HCT116 (cell line): ENCODE data around the gene TMEM38A. TPM values are rescaled to one million over a fixed set of nuclear protein-coding genes. Genes with fewer than 3 reads are reported as not detected.

Experiments used
- ATAC-seq: fragments of 200-7000 bp; cut with Tn5 transposase; 2 replicates; pipeline ENCODE4 v1.9.1; 2020; ENCODE audit warnings: mild to moderate bottlenecking, moderate library complexity
- BruUV-seq: library from RNA; stranded (reverse); fragments of 400-500 nt; replicated peaks from 2 replicates; lab custom pipeline; 2021; lab: Mats Ljungman, UMichigan
- CTCF ChIA-PET: fragments of 300-600 bp; sonication (Branson Sonifier 250); formaldehyde crosslinking; loops from one replicate; lab custom pipeline; 2021; ENCODE audit warnings: antibody characterized with exemption; lab: Charles Lee
- POLR2A ChIA-PET: fragments of 300-600, 350-600 bp; sonication (Branson Sonifier 250); formaldehyde crosslinking; loops from one replicate; lab custom pipeline; 2021; ENCODE audit warnings: antibody characterized with exemption; lab: Charles Lee
- RAD21 ChIA-PET, 2 experiments: fragments of 300-600 bp; sonication (Branson Sonifier 250); formaldehyde crosslinking; loops; one replicate each; lab custom pipeline; 2023; ENCODE audit warnings: low total read pairs in 2 of 2; ENCODE audit not compliant: uncharacterized antibody in 2 of 2, unreplicated experiment in 2 of 2, low non-redundant PET in 1 of 2; lab: Charles Lee
- DNase-seq: peaks from one replicate; pipeline ENCODE4 v3.0.0-alpha.2; 2010; ENCODE audit warnings: low read depth, low spot score
- H2AFZ ChIP-seq: fragments of 200-600 bp; shearing (Covaris generic), sonication (generic); 2 replicates; pipeline ENCODE4 v1.6.1; 2017; ENCODE audit warnings: low read depth, mixed run types, mixed read lengths, antibody characterized with exemption, low read length; ENCODE audit not compliant: poor library complexity, severe bottlenecking
- H3K27ac ChIP-seq: 2 replicates; pipeline ENCODE4 v1.5.1; 2012; ENCODE audit warnings: low read depth, low read length
- H3K27me3 ChIP-seq: fragments of 200-600 bp; sonication (generic); 2 replicates; pipeline ENCODE4 v1.6.1; 2016; ENCODE audit warnings: mixed run types, low read length, mixed read lengths; ENCODE audit not compliant: insufficient read depth
- H3K36me3 ChIP-seq, 2 experiments: fragments of 200-500 bp in 1 of 2; fragments of 200-600 bp in 1 of 2; sonication (Bioruptor generic) in 1 of 2; sonication (generic) in 1 of 2; 2 replicates each; pipeline versions ENCODE4 v1.5.1 to v1.6.1; 2014 to 2016; ENCODE audit warnings: low read length in 2 of 2, inconsistent platforms in 1 of 2, mixed read lengths in 1 of 2, mixed run types in 1 of 2; ENCODE audit not compliant: insufficient read depth in 2 of 2, control insufficient read depth in 1 of 2
- H3K4me1 ChIP-seq, 2 experiments: fragments of 200-600 bp in 1 of 2; sonication (generic) in 1 of 2; 2 replicates each; pipeline versions ENCODE4 v1.5.1 to v1.6.1; 2012 to 2017; ENCODE audit warnings: low read length in 2 of 2, inconsistent platforms in 1 of 2, mild to moderate bottlenecking in 1 of 2, mixed read lengths in 1 of 2, mixed run types in 1 of 2, moderate library complexity in 1 of 2; ENCODE audit not compliant: insufficient read depth in 2 of 2, control insufficient read depth in 1 of 2
- H3K4me2 ChIP-seq: fragments of 200-600 bp; sonication (generic); 2 replicates; pipeline ENCODE4 v1.6.1; 2017; ENCODE audit warnings: mixed run types, low read length, mixed read lengths
- H3K4me3 ChIP-seq, 2 experiments: fragments of 200-600 bp in 1 of 2; sonication (generic) in 1 of 2; replicated peaks in 1 of 2; 2 replicates each; pipeline ENCODE4 v1.5.1; 2011 to 2016; ENCODE audit warnings: low read length in 2 of 2, control low read depth in 1 of 2, low read depth in 1 of 2, mild to moderate bottlenecking in 1 of 2, mixed read lengths in 1 of 2, mixed run types in 1 of 2
- H3K79me2 ChIP-seq: fragments of 200-600 bp; sonication (generic); 2 replicates; pipeline ENCODE4 v1.6.1; 2017; ENCODE audit warnings: mild to moderate bottlenecking, mixed run types, low read length, moderate library complexity, mixed read lengths; ENCODE audit not compliant: insufficient read depth
- H3K9ac ChIP-seq: fragments of 200-600 bp; sonication (generic); 2 replicates; pipeline ENCODE4 v1.6.1; 2016; ENCODE audit warnings: low read length, mixed read lengths
- H3K9me2 ChIP-seq: fragments of 200-600 bp; sonication (generic), shearing (Covaris generic); 2 replicates; pipeline ENCODE4 v1.6.1; 2017; ENCODE audit warnings: mixed run types, mild to moderate bottlenecking, moderate library complexity; ENCODE audit not compliant: insufficient read depth
- H3K9me3 ChIP-seq, 2 experiments: fragments of 200-500 bp in 1 of 2; fragments of 200-600 bp in 1 of 2; sonication (Bioruptor generic) in 1 of 2; sonication (generic) in 1 of 2; 2 replicates each; pipeline ENCODE4 v1.6.1; 2014 to 2017; ENCODE audit warnings: low read length in 2 of 2, mixed read lengths in 2 of 2, inconsistent platforms in 1 of 2, low read depth in 1 of 2, mild to moderate bottlenecking in 1 of 2, mixed run types in 1 of 2, moderate library complexity in 1 of 2; ENCODE audit not compliant: control insufficient read depth in 1 of 2, insufficient read depth in 1 of 2
- H4K20me1 ChIP-seq: fragments of 200-600 bp; sonication (generic), shearing (Covaris generic); 2 replicates; pipeline ENCODE4 v1.6.1; 2017; ENCODE audit warnings: mixed run types, mild to moderate bottlenecking, moderate library complexity; ENCODE audit not compliant: insufficient read depth
- CBX3 ChIP-seq: IDR thresholded peaks from 2 replicates; pipeline ENCODE4 v1.6.1; 2012; ENCODE audit warnings: low read depth
- CEBPB ChIP-seq: IDR thresholded peaks from 2 replicates; pipeline ENCODE4 v1.6.1; 2012; ENCODE audit warnings: low read depth
- RAD21 ChIP-seq: IDR thresholded peaks from 2 replicates; pipeline ENCODE4 v1.6.1; 2012; ENCODE audit warnings: low read depth, mild to moderate bottlenecking
- REST ChIP-seq: IDR thresholded peaks from 2 replicates; pipeline ENCODE4 v1.6.1; 2012; ENCODE audit warnings: low read depth
- SIN3A ChIP-seq: IDR thresholded peaks from 2 replicates; pipeline ENCODE4 v1.6.1; 2012; ENCODE audit warnings: low read depth
- SP1 ChIP-seq: IDR thresholded peaks from 2 replicates; pipeline ENCODE4 v1.6.1; 2012; ENCODE audit warnings: low read depth
- SRF ChIP-seq: IDR thresholded peaks from 2 replicates; pipeline ENCODE4 v1.6.1; 2012; ENCODE audit warnings: low read depth
- TCF7L2 ChIP-seq: IDR thresholded peaks from 2 replicates; pipeline ENCODE4 v1.7.0; 2011; ENCODE audit warnings: borderline replicate concordance, inconsistent platforms; ENCODE audit not compliant: insufficient read depth, insufficient read length; ENCODE audit errors: extremely low read depth
- YY1 ChIP-seq: IDR thresholded peaks from 2 replicates; pipeline ENCODE4 v1.6.1; 2011; ENCODE audit warnings: low read length, low read depth, moderate library complexity, mild to moderate bottlenecking; ENCODE audit not compliant: insufficient replicate concordance; ENCODE audit errors: extremely low read depth
- ZNF274 ChIP-seq: fragments of 200-500 bp; sonication (Bioruptor generic); IDR thresholded peaks from 2 replicates; pipeline ENCODE4 v1.6.1; 2014; ENCODE audit warnings: mild to moderate bottlenecking, low read depth, low read length, inconsistent platforms
- intact Hi-C: fragments of 100-400 bp; cut with micrococcal nuclease; formaldehyde crosslinking; loops from 2 replicates; pipeline ENCODE4 v1.10.0; 2022
- total RNA-seq: library from RNA; stranded (reverse); gene quantifications from one replicate; pipeline ENCODE4 v1.2.1, GENCODE V29; 2021; ENCODE audit not compliant: unreplicated experiment
- TF ChIP-seq, protein P1 (sequence below): IDR thresholded peaks from 2 replicates; pipeline ENCODE4 v1.6.1; 2011; ENCODE audit warnings: mild to moderate bottlenecking, low read length, moderate library complexity; ENCODE audit not compliant: insufficient replicate concordance; ENCODE audit errors: extremely low read depth
- TF ChIP-seq, protein P2 (sequence below), 3 experiments: fragments of 200-600 bp in 1 of 3; sonication (generic) in 1 of 3; IDR thresholded peaks in 2 of 3; conservative IDR thresholded peaks in 1 of 3; 2 replicates each; pipeline ENCODE4 v1.5.1; 2012 to 2017; ENCODE audit warnings: low read depth in 2 of 3, low read length in 2 of 3, antibody characterized with exemption in 1 of 3, borderline replicate concordance in 1 of 3, control low read depth in 1 of 3, mild to moderate bottlenecking in 1 of 3, mixed read lengths in 1 of 3, mixed run types in 1 of 3, moderate library complexity in 1 of 3; ENCODE audit not compliant: insufficient read depth in 1 of 3

Gene TMEM38A
- total RNA-seq, 1 experiment from 2014 or later, result 9.0 TPM

- Histone ChIP-seq H3K9me3 (no peaks in the 10 kb centered on the region), H3K4me2 (no peak overlapping the region), H2AFZ (no peak overlapping the region), H3K27ac (no peak overlapping the region), H3K4me3 (no peak overlapping the region), H3K79me2 (peaks cover 99% of the 10 kb centered on the region), H4K20me1 (0 out of 2 replicates have a peak, but pooled peaks cover 5% of the 10 kb centered on the region), H3K4me1 (0 out of 4 replicates have a peak, but pooled peaks cover 0 to 8% of the 10 kb centered on the region in 2 experiments), H3K27me3 (no peaks in the 10 kb centered on the region), H3K36me3 (peaks cover 3 to 6% of the 10 kb centered on the region in 2 experiments; a peak in 2 of 4 replicates), H3K9me2 (no peaks in the 10 kb centered on the region), H3K9ac (no peak overlapping the region)
- TF ChIP-seq CBX3, result no peak
- ChIA-PET POLR2A (no interaction called here), CTCF (no interaction called here), RAD21 (no interaction called here)
- DNase-seq (no peak), ATAC-seq (no peak)
- intact Hi-C loops, result no loop called here
- BruUV-seq, result no TSS peak
Observed at GRCh38 chr19:16619457-16619856, 41.5 kb upstream of the TMEM38A start.

DNA sequence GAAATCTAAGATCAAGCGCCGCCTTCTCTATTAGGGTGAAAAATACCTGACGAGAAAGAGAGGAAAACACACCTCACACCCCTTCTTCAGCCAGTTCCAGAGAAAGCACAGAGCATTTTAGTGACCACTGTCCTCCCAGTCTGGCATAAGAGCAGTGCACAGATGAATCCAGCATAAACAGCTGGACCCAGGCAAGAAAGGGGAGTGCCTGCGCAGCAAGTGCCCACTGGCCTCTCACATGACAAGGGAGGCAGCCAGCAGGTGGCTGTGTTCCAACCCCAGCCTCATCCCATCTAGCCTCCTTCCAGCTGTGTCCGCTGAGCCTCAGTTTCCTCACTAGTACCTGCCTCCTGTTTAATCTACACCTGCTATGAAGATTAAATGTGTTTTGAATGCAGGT, 40.9 kb upstream of the TMEM38A start:
- ChIA-PET CTCF (no interaction called here), POLR2A (no interaction called here), RAD21 (no interaction called here)
- intact Hi-C loops, result no loop called here
- H3K4me3 ChIP-seq, result no peak overlapping the region
- H3K27ac ChIP-seq, result no peak overlapping the region
- 0 out of 2 replicates have a peak, but pooled peaks cover 5% of the 10 kb centered on the region for H4K20me1 ChIP-seq
- H3K4me2 ChIP-seq, result no peak overlapping the region
- no peaks in the 10 kb centered on the region for H3K27me3 ChIP-seq
- BruUV-seq, result no TSS peak
- H3K9me2 ChIP-seq, result no peaks in the 10 kb centered on the region
- ATAC-seq (no peak), DNase-seq (no peak)
- peaks cover 99% of the 10 kb centered on the region for H3K79me2 ChIP-seq
- 0 out of 4 replicates have a peak, but pooled peaks cover 0 to 8% of the 10 kb centered on the region in 2 experiments for H3K4me1 ChIP-seq
- no peak overlapping the region for H3K9ac ChIP-seq
- peaks cover 3 to 12% of the 10 kb centered on the region in 2 experiments; a peak in 2 of 4 replicates for H3K36me3 ChIP-seq
- no peak overlapping the region for H2AFZ ChIP-seq
- no peaks in the 10 kb centered on the region for H3K9me3 ChIP-seq
- TF ChIP-seq RAD21, result no peak
- TF ChIP-seq YY1, result no peak
- no peak for TF ChIP-seq SRF
- no peak for TF ChIP-seq SIN3A
- no peak for TF ChIP-seq SP1
- TF ChIP-seq ZNF274, result no peak
- TF ChIP-seq, protein P1, sequence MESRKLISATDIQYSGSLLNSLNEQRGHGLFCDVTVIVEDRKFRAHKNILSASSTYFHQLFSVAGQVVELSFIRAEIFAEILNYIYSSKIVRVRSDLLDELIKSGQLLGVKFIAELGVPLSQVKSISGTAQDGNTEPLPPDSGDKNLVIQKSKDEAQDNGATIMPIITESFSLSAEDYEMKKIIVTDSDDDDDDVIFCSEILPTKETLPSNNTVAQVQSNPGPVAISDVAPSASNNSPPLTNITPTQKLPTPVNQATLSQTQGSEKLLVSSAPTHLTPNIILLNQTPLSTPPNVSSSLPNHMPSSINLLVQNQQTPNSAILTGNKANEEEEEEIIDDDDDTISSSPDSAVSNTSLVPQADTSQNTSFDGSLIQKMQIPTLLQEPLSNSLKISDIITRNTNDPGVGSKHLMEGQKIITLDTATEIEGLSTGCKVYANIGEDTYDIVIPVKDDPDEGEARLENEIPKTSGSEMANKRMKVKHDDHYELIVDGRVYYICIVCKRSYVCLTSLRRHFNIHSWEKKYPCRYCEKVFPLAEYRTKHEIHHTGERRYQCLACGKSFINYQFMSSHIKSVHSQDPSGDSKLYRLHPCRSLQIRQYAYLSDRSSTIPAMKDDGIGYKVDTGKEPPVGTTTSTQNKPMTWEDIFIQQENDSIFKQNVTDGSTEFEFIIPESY, result no peak
- no peak for TF ChIP-seq REST
- TF ChIP-seq, protein P2, sequence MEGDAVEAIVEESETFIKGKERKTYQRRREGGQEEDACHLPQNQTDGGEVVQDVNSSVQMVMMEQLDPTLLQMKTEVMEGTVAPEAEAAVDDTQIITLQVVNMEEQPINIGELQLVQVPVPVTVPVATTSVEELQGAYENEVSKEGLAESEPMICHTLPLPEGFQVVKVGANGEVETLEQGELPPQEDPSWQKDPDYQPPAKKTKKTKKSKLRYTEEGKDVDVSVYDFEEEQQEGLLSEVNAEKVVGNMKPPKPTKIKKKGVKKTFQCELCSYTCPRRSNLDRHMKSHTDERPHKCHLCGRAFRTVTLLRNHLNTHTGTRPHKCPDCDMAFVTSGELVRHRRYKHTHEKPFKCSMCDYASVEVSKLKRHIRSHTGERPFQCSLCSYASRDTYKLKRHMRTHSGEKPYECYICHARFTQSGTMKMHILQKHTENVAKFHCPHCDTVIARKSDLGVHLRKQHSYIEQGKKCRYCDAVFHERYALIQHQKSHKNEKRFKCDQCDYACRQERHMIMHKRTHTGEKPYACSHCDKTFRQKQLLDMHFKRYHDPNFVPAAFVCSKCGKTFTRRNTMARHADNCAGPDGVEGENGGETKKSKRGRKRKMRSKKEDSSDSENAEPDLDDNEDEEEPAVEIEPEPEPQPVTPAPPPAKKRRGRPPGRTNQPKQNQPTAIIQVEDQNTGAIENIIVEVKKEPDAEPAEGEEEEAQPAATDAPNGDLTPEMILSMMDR (IDR thresholded peaks at IDR 0.05 in 2 of 3, conservative IDR thresholded peaks at IDR 0.05 in 1 of 3; ENCODE audit: borderline replicate concordance in 1 of 3, insufficient read depth in 1 of 3, low read depth in 2 of 3, low read length in 2 of 3), result no peak
- no peak for TF ChIP-seq CEBPB
- no peak for TF ChIP-seq TCF7L2
